GM12878 (cell line): Measurements from ENCODE around the gene MCM5. TPM values are rescaled to one million over a fixed set of nuclear protein-coding genes. Genes with fewer than 3 reads are reported as not detected.

ENCODE experiments used
- ATAC-seq: fragments of 200-7000 bp; cut with Tn5 transposase; 3 replicates; pipeline ENCODE4 v1.9.1; 2020; ENCODE audit warnings: mild to moderate bottlenecking, moderate library complexity
- BruUV-seq: library from RNA; stranded (reverse); fragments of 400-500 nt; replicated peaks from 2 replicates; lab custom pipeline; 2021; lab: Mats Ljungman, UMichigan
- CTCF ChIA-PET: fragments of 300-600 bp; sonication (Branson Sonifier 250); formaldehyde crosslinking; extraction: SDS; loops from one replicate; lab custom pipeline; 2021; ENCODE audit warnings: inconsistent platforms; lab: Yijun Ruan, JAX
- POLR2A ChIA-PET: fragments of 350-600 bp; formaldehyde crosslinking; extraction: SDS; loops from one replicate; lab custom pipeline; 2021; ENCODE audit warnings: inconsistent platforms; lab: Charles Lee
- RAD21 ChIA-PET: fragments of 300-600 bp; sonication (Branson Sonifier 250); formaldehyde crosslinking; loops from one replicate; lab custom pipeline; 2023; ENCODE audit warnings: antibody characterized with exemption; ENCODE audit not compliant: unreplicated experiment; lab: Charles Lee
- SMC1A ChIA-PET: fragments of 300-600 bp; sonication (Branson Sonifier 250); formaldehyde crosslinking; loops from one replicate; lab custom pipeline; 2023; ENCODE audit not compliant: unreplicated experiment, uncharacterized antibody; lab: Charles Lee
- DNase-seq: peaks from one replicate; pipeline ENCODE4 v3.0.0-alpha.2; 2011; ENCODE audit warnings: low read depth, low spot score
- FAIRE-seq: peaks from 3 replicates; lab custom pipeline; 2011; peaks lifted over from hg19 to GRCh38; lab: Jason Lieb, UNC
- H2AFZ ChIP-seq: 2 replicates; pipeline ENCODE4 v1.6.0; 2011; ENCODE audit warnings: low read depth, low read length, control low read depth; ENCODE audit not compliant: control insufficient read depth
- H3K27ac ChIP-seq: 2 replicates; pipeline ENCODE4 v1.5.1; 2011; ENCODE audit warnings: control low read depth; ENCODE audit not compliant: control insufficient read depth, insufficient read depth
- H3K27me3 ChIP-seq, 2 experiments: replicated peaks in 1 of 2; 2 replicates each; pipeline versions ENCODE4 v1.6.0 to v1.6.1; 2011; ENCODE audit warnings: low read length in 1 of 2; ENCODE audit not compliant: control insufficient read depth in 2 of 2, insufficient read depth in 2 of 2
- H3K36me3 ChIP-seq, 2 experiments: 2 replicates each; pipeline ENCODE4 v1.5.1; 2011; ENCODE audit warnings: low read length in 1 of 2; ENCODE audit not compliant: control insufficient read depth in 2 of 2, insufficient read depth in 2 of 2
- H3K4me1 ChIP-seq: 2 replicates; pipeline ENCODE4 v1.6.1; 2011; ENCODE audit warnings: mild to moderate bottlenecking, low read length, moderate library complexity, mixed read lengths; ENCODE audit not compliant: control insufficient read depth, insufficient read depth
- H3K4me2 ChIP-seq: 2 replicates; pipeline ENCODE4 v1.6.0; 2011; ENCODE audit warnings: control low read depth; ENCODE audit not compliant: control insufficient read depth, insufficient read depth
- H3K4me3 ChIP-seq: fragments of 200-600 bp; sonication (generic); 2 replicates; pipeline ENCODE4 v1.5.1; 2016
- H3K79me2 ChIP-seq: 2 replicates; pipeline ENCODE4 v1.6.0; 2011; ENCODE audit warnings: low read length; ENCODE audit not compliant: control insufficient read depth, insufficient read depth
- H3K9ac ChIP-seq: 2 replicates; pipeline ENCODE4 v1.8.0; 2011; ENCODE audit warnings: low read length, control low read depth, mixed read lengths; ENCODE audit not compliant: control insufficient read depth, insufficient read depth
- H3K9me3 ChIP-seq: replicated peaks from 3 replicates; pipeline ENCODE4 v1.5.1; 2011; ENCODE audit warnings: mild to moderate bottlenecking, low read length; ENCODE audit not compliant: control insufficient read depth, insufficient read depth
- H4K20me1 ChIP-seq: 2 replicates; pipeline ENCODE4 v1.6.0; 2011; ENCODE audit not compliant: control insufficient read depth, insufficient read depth
- CHD1 ChIP-seq: IDR thresholded peaks from 2 replicates; pipeline ENCODE4 v1.6.1; 2012; ENCODE audit warnings: low read depth, low read length, improper control_type of control experiment
- CREM ChIP-seq: IDR thresholded peaks from 2 replicates; pipeline ENCODE4 v1.6.1; 2014; ENCODE audit warnings: antibody characterized with exemption, low read depth
- FOXM1 ChIP-seq: IDR thresholded peaks from 2 replicates; pipeline ENCODE4 v1.6.1; 2012; ENCODE audit warnings: low read depth, mild to moderate bottlenecking, inconsistent platforms, low read length, moderate library complexity
- RB1 ChIP-seq: fragments of 450-650 bp; formaldehyde crosslinking; IDR thresholded peaks from 2 replicates; pipeline ENCODE4 v1.6.1; 2017; ENCODE audit warnings: mild to moderate bottlenecking, borderline replicate concordance
- RBBP5 ChIP-seq: fragments of 200-600 bp; sonication (generic); conservative IDR thresholded peaks from 2 replicates; pipeline ENCODE4 v1.6.1; 2016
- ZNF217 ChIP-seq: fragments of 450-650 bp; IDR thresholded peaks from 2 replicates; pipeline ENCODE4 v1.6.1; 2017; ENCODE audit warnings: antibody characterized with exemption, mild to moderate bottlenecking
- ZSCAN29 ChIP-seq: fragments of 450-650 bp; IDR thresholded peaks from 2 replicates; pipeline ENCODE4 v1.6.1; 2017; ENCODE audit warnings: mild to moderate bottlenecking, moderate library complexity
- WGBS: methylation state at CpG from one replicate; pipeline ENCODE4 v1.1.6; 2016; ENCODE audit warnings: low lambda C conversion rate; ENCODE audit not compliant: insufficient replicate concordance, insufficient coverage; ENCODE audit errors: missing lambda C conversion rate; 5-methylcytosine and 5-hydroxymethylcytosine counted together
- in situ Hi-C: fragments of 300-500 bp; cut with MboI; formaldehyde crosslinking; loops from 9 replicates; pipeline ENCODE4 v1.14.3; 2018; ENCODE audit warnings: mixed read lengths
- intact Hi-C: fragments of 100-400 bp; cut with micrococcal nuclease; formaldehyde crosslinking; loops from one replicate; pipeline ENCODE4 v1.14.2; 2022; ENCODE audit not compliant: unreplicated experiment
- polyA plus RNA-seq, 11 experiments: library from polyadenylated mRNA; depleted of rRNA in 4 of 11; unstranded in 6 of 11; stranded (reverse) in 5 of 11; fragments of >200 nt; fragmentation: Nextera tagmentation in 4 of 11; fragmentation: Illumina TruSeq in 1 of 11; extraction: Ambion mirVana in 4 of 11; extraction: Trizol in 1 of 11; gene quantifications; 1 replicate in 1 of 11; 2 replicates in 10 of 11; pipeline versions ENCODE4 v1.2.1 to v1.2.3, GENCODE V29; 2011 to 2016; ENCODE audit warnings: inconsistent platforms in 2 of 11, missing spikeins in 2 of 11, low read depth in 1 of 11
- total RNA-seq, 4 experiments: library from RNA; depleted of rRNA in 3 of 4; stranded (reverse); fragments of >200 nt in 3 of 4; fragmentation: Illumina TruSeq in 1 of 4; extraction: Trizol in 1 of 4; gene quantifications; 2 replicates each; pipeline versions ENCODE4 v1.2.1 to v1.2.3, GENCODE V29; 2013 to 2021
- TF ChIP-seq, protein P1 (sequence below): fragments of 450-650 bp; IDR thresholded peaks from 2 replicates; pipeline ENCODE4 v1.6.1; 2017; ENCODE audit warnings: mild to moderate bottlenecking, low read depth, inconsistent platforms; ENCODE audit not compliant: poor library complexity, severe bottlenecking
- TF ChIP-seq, protein P2 (sequence below), 3 experiments: IDR thresholded peaks in 2 of 3; conservative IDR thresholded peaks in 1 of 3; 2 replicates each; pipeline ENCODE4 v1.5.1; 2011; ENCODE audit warnings: low read depth in 3 of 3, low read length in 3 of 3, mild to moderate bottlenecking in 3 of 3, control low read depth in 2 of 3, moderate library complexity in 2 of 3, inconsistent platforms in 1 of 3, mixed read lengths in 1 of 3; ENCODE audit not compliant: control insufficient read depth in 2 of 3, insufficient read depth in 1 of 3; ENCODE audit errors: extremely low read depth in 1 of 3
- TF ChIP-seq, protein P3 (sequence below): fragments of 450-650 bp; IDR thresholded peaks from 2 replicates; pipeline ENCODE4 v1.6.1; 2017; ENCODE audit warnings: mild to moderate bottlenecking
- TF ChIP-seq, protein P4 (sequence below): fragments of 450-650 bp; IDR thresholded peaks from 2 replicates; pipeline ENCODE4 v1.6.1; 2017; ENCODE audit warnings: borderline replicate concordance
- TF ChIP-seq, protein P5 (sequence below): IDR thresholded peaks from 2 replicates; pipeline ENCODE4 v1.6.1; 2012; ENCODE audit warnings: mild to moderate bottlenecking, low read depth, low read length

Gene MCM5
- total and polyA plus RNA-seq, 10 of the 15 experiments (the other 5 are each of a cell fraction or from before 2014, with no cell fraction given) = 14.1 to 360 (median 164) TPM

DNA sequence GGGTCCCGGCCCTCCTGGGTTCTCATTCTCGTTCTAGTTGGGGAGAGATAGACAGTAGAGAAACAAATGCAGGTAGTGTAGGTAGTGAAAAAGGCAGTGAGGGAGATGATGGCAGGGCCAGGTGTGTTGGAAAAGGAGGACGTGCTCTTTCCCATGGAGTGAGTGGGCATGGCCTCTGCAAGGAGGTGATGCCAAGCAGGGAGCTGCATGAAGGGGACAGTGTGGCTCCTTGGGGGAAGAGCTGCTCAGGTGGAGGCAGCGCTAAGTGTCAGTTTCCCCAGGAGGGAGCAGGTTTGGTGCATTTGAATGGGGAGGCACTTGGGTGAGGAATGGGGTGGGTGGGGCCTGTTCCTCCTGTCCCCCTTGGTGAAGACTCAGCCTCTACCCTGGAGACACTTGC lies 22.2 kb downstream of the MCM5 start (continued):
- TF ChIP-seq, protein P1, sequence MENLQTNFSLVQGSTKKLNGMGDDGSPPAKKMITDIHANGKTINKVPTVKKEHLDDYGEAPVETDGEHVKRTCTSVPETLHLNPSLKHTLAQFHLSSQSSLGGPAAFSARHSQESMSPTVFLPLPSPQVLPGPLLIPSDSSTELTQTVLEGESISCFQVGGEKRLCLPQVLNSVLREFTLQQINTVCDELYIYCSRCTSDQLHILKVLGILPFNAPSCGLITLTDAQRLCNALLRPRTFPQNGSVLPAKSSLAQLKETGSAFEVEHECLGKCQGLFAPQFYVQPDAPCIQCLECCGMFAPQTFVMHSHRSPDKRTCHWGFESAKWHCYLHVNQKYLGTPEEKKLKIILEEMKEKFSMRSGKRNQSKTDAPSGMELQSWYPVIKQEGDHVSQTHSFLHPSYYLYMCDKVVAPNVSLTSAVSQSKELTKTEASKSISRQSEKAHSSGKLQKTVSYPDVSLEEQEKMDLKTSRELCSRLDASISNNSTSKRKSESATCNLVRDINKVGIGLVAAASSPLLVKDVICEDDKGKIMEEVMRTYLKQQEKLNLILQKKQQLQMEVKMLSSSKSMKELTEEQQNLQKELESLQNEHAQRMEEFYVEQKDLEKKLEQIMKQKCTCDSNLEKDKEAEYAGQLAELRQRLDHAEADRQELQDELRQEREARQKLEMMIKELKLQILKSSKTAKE = no peak
- no peak for TF ChIP-seq CREM

DNA sequence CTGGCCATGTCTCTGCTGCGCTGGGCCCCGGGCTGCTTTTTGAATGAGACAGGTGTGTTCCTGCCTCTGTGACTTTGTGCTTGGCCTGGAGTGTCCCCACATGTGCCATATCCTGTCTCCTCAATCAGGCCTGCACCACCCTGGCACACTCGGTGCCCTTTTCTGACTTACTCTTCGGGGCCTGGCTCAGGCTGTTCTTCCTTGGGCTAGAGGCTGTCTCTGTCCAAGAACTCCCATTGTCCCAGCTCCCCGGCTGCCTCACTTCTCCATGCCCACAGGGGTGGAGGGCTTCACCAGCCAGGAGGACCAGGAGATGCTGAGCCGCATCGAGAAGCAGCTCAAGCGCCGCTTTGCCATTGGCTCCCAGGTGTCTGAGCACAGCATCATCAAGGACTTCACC lies 23.0 kb downstream of the MCM5 start:
- FAIRE-seq = no peak
- ChIA-PET SMC1A (interaction anchor here (3.1 kb wide), 1 partner anchor 12 kb away, joined by 8 read pairs; no protein-coding TSS in a partner anchor), CTCF (no interaction called here)
- TF ChIP-seq CHD1 = no peak
- TF ChIP-seq, protein P2, sequence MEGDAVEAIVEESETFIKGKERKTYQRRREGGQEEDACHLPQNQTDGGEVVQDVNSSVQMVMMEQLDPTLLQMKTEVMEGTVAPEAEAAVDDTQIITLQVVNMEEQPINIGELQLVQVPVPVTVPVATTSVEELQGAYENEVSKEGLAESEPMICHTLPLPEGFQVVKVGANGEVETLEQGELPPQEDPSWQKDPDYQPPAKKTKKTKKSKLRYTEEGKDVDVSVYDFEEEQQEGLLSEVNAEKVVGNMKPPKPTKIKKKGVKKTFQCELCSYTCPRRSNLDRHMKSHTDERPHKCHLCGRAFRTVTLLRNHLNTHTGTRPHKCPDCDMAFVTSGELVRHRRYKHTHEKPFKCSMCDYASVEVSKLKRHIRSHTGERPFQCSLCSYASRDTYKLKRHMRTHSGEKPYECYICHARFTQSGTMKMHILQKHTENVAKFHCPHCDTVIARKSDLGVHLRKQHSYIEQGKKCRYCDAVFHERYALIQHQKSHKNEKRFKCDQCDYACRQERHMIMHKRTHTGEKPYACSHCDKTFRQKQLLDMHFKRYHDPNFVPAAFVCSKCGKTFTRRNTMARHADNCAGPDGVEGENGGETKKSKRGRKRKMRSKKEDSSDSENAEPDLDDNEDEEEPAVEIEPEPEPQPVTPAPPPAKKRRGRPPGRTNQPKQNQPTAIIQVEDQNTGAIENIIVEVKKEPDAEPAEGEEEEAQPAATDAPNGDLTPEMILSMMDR (IDR thresholded peaks at IDR 0.05 in 2 of 3, conservative IDR thresholded peaks at IDR 0.05 in 1 of 3; ENCODE audit: control insufficient read depth in 2 of 3, extremely low read depth in 1 of 3, insufficient read depth in 1 of 3, low read depth in 3 of 3, low read length in 3 of 3) = no peak
- no peak for TF ChIP-seq RB1
- TF ChIP-seq RBBP5 = no peak
- TF ChIP-seq, protein P3, sequence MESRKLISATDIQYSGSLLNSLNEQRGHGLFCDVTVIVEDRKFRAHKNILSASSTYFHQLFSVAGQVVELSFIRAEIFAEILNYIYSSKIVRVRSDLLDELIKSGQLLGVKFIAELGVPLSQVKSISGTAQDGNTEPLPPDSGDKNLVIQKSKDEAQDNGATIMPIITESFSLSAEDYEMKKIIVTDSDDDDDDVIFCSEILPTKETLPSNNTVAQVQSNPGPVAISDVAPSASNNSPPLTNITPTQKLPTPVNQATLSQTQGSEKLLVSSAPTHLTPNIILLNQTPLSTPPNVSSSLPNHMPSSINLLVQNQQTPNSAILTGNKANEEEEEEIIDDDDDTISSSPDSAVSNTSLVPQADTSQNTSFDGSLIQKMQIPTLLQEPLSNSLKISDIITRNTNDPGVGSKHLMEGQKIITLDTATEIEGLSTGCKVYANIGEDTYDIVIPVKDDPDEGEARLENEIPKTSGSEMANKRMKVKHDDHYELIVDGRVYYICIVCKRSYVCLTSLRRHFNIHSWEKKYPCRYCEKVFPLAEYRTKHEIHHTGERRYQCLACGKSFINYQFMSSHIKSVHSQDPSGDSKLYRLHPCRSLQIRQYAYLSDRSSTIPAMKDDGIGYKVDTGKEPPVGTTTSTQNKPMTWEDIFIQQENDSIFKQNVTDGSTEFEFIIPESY = no peak
- TF ChIP-seq, protein P4, sequence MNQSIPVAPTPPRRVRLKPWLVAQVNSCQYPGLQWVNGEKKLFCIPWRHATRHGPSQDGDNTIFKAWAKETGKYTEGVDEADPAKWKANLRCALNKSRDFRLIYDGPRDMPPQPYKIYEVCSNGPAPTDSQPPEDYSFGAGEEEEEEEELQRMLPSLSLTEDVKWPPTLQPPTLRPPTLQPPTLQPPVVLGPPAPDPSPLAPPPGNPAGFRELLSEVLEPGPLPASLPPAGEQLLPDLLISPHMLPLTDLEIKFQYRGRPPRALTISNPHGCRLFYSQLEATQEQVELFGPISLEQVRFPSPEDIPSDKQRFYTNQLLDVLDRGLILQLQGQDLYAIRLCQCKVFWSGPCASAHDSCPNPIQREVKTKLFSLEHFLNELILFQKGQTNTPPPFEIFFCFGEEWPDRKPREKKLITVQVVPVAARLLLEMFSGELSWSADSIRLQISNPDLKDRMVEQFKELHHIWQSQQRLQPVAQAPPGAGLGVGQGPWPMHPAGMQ = no peak
- TF ChIP-seq ZNF217 = no peak
- TF ChIP-seq FOXM1 = no peak
- TF ChIP-seq ZSCAN29 = no peak
- TF ChIP-seq, protein P5, sequence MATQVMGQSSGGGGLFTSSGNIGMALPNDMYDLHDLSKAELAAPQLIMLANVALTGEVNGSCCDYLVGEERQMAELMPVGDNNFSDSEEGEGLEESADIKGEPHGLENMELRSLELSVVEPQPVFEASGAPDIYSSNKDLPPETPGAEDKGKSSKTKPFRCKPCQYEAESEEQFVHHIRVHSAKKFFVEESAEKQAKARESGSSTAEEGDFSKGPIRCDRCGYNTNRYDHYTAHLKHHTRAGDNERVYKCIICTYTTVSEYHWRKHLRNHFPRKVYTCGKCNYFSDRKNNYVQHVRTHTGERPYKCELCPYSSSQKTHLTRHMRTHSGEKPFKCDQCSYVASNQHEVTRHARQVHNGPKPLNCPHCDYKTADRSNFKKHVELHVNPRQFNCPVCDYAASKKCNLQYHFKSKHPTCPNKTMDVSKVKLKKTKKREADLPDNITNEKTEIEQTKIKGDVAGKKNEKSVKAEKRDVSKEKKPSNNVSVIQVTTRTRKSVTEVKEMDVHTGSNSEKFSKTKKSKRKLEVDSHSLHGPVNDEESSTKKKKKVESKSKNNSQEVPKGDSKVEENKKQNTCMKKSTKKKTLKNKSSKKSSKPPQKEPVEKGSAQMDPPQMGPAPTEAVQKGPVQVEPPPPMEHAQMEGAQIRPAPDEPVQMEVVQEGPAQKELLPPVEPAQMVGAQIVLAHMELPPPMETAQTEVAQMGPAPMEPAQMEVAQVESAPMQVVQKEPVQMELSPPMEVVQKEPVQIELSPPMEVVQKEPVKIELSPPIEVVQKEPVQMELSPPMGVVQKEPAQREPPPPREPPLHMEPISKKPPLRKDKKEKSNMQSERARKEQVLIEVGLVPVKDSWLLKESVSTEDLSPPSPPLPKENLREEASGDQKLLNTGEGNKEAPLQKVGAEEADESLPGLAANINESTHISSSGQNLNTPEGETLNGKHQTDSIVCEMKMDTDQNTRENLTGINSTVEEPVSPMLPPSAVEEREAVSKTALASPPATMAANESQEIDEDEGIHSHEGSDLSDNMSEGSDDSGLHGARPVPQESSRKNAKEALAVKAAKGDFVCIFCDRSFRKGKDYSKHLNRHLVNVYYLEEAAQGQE = no peak

More for the DNA sequence above, 23.0 kb downstream of the MCM5 start:
- Histone ChIP-seq H3K4me3 (no peak overlapping the region), H2AFZ (no peak overlapping the region), H4K20me1 (no peaks in the 10 kb centered on the region; the same call in 1 of the 2 replicates), H3K4me1 (no peaks in the 10 kb centered on the region), H3K79me2 (no peaks in the 10 kb centered on the region), H3K27ac (no peak overlapping the region), H3K27me3 (no peaks in the 10 kb centered on the region), H3K36me3 (peaks cover 39 to 67% of the 10 kb centered on the region in 2 experiments), H3K9ac (no peak overlapping the region), H3K9me3 (no peaks in the 10 kb centered on the region), H3K4me2 (no peak overlapping the region)
- RAD21 ChIA-PET = no interaction called here
- DNase-seq (no peak), ATAC-seq (no peak)
- intact Hi-C loops (no loop called here), in situ Hi-C loops (loop anchor here (25.0 kb wide), 1 partner anchor 1089 kb away; the partner anchor contains the start of gene FOXRED2)
- 94% methylated on average over 9 of the region's 9 CpGs for WGBS
- no TSS peak for BruUV-seq
- POLR2A ChIA-PET = no interaction called here
